MM.1S (cell line): ENCODE measurements around the gene THAP12.

ENCODE experiments used
- EZH2 ChIP-seq: fragments of 300-600 bp; sonication (generic); optimal IDR thresholded peaks from 2 replicates; pipeline ENCODE3; 2017; ENCODE audit warnings: low read depth, mild to moderate bottlenecking, antibody characterized with exemption, low read length, mixed read lengths
- TF ChIP-seq, protein P1 (sequence below): fragments of 300-600 bp; sonication (generic); IDR thresholded peaks from 2 replicates; pipeline ENCODE4 v1.5.1; 2016; ENCODE audit warnings: antibody characterized with exemption, low read length, mixed read lengths

DNA sequence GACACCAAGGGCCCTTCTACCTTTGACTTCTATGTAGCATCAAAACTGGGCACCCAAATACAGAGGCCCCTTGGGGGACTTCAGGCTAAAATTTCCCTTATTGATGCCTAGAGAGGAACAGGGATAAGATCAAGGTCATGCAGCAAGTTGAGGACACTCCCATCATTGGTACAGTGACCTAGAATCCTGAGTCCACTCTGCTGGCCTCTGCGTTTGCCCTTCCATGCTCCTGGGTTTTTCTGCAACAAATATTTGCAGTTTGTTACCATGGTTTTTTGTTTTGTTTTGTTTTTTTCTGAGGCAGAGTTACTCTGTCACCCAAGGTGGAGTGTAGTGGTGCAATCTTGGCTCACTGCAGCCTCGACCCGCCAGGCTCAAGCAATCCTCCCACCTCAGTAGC, 64.2 kb downstream of the THAP12 start:
- TF ChIP-seq, protein P1, sequence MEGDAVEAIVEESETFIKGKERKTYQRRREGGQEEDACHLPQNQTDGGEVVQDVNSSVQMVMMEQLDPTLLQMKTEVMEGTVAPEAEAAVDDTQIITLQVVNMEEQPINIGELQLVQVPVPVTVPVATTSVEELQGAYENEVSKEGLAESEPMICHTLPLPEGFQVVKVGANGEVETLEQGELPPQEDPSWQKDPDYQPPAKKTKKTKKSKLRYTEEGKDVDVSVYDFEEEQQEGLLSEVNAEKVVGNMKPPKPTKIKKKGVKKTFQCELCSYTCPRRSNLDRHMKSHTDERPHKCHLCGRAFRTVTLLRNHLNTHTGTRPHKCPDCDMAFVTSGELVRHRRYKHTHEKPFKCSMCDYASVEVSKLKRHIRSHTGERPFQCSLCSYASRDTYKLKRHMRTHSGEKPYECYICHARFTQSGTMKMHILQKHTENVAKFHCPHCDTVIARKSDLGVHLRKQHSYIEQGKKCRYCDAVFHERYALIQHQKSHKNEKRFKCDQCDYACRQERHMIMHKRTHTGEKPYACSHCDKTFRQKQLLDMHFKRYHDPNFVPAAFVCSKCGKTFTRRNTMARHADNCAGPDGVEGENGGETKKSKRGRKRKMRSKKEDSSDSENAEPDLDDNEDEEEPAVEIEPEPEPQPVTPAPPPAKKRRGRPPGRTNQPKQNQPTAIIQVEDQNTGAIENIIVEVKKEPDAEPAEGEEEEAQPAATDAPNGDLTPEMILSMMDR = no peak
- no peak for TF ChIP-seq EZH2
